SHP77 treated with DMSO at 0.1 percent for 48 hours (cell line): ENCODE measurements around the gene SERTM2.
"Not testable (repeated sequence)": the region's sequence is repeated elsewhere in the genome, so short reads cannot be mapped to it uniquely, and the experiment has no call there.

Experiments used
- DNase-seq: peaks from one replicate; lab custom pipeline; 2025; lab: John Stamatoyannopoulos, UW

SERTM2 gene

DNA sequence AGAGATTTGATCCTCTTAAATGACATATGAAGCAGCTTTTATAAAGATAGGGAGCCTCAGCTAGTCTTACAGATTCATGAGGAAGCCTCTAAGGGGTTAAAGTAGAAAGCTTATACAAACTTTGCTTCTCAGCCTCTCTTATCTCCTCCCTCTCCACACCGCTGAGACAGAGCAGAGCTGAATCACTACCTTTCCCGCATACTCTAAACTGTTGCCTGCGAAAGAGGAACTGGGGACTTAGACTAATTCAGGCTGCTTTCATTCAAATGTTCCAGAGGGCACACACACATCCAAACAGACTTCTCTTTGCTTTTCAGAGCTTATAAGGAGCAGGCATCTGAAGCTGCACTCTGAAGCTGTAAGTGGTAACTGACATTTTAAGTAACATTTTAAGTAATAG lies at the start of gene SERTM2:
SERTM2 (plus strand) TSS at position 169 of the 400 bp plus-strand sequence. CDS start 7,213 bp downstream, outside the sequence.
- no peak for DNase-seq

DNA sequence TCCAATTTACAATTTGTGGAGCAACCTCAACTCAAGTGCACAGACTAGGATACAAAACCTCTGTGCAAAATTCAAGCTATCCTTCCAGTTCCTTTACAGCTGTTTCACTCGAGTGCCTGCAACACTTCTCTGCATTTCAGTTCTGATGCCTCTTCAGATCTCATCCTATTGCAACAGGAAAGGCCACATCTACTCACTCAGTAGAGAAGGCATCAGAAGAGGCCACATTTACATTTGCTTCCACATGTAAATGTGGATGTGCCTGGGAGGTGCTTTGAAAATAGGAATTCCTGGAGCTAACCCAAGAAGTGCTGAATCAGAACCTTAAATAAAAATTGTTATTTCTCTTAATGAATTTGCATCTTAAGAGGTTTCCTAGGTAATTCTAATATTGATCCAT lies 45.8 kb upstream of the SERTM2 start:
- no peak for DNase-seq

DNA sequence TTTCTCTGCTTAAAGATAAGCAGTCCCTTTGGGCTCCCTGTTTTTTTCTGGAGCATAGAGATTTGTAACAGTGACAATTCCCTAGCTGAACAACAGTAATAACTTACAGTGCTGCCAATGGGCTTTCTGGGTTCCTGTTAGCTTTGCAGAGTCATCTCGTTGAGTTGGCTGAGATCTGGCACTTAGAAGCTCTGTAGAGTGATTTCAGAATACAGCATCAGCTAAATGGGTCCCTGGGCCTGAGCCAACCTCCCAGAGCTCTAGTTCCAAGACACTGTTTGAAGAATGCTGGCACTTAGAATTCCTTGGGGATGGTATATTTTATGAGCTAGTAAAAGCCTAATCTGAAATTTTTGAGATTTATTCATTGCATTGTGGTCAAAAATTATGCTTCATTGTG lies 43.5 kb upstream of the SERTM2 start:
- DNase-seq: no peak

DNA sequence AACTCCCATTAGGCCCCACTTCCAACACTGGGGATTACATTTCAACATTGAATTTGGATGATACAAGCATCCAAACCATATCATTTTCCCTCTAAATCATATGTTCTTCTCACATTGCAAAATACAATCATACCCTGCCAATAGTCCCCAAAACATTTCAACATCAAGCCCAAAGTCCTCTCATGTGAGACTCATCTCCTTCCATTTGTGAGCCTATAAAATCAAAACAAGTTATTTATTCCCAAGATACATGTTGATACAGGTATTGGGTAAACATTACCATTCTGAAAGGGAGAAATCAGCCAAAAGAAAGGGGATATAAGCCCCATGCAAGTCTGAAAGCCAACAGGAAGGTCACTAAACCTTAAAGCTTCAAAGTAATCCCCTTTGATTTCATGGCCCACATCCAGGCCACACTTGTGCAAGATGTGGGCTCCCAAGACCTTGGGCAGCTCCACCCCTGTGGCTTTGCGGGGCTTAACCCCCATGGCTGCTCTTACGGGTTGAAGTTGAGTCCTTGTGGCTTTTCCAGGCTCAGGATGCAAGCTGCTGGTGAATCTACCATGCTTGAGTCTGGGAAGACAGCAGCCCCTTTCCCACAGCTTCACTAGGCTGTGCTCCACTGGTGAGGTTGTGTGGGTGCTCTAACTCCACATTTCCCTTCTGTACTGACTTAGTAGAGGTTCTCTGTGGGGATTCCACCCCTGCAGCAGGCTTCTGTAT lies 40.6 kb upstream of the SERTM2 start:
- no peak for DNase-seq

DNA sequence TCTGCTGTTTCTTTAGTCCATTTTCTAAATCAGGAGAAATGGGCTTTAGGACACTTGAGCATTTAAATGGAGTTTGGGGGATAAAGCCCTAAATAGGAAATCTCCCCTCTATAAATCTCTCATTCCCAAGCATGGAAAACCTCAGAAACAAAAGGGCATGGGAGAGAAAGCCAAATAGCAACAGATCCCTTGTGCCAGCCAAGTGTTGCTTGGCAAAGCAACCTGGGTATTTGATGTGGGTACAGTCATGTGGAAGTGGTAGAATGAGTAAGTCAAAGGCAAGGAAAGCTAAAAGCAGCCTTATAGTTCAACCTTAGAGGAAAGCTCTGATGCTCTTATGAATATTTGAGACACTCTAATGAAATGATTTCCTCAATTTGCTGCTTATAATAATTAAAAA lies 29.5 kb upstream of the SERTM2 start:
- DNase-seq: no peak

DNA sequence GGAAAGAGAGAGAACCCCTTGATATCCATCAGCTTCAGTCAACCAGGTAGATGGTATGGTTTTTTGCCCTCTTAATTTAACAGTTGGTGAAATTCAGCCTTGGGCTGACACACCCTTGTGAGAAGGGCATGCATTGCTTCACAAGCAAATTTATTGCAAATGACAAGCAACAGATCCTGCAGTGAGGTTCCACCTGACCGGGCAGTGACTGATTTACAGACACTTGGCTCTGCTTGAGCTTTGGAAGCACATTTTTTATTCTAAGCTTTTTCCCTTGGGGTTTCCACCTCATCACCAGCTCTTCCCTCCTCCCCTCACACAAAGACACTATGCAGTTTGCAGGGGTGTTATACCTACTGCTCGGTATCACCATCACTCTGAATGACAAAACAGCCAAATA lies 28.3 kb upstream of the SERTM2 start:
- no peak for DNase-seq

GRCh38 chrX:111483881-111484280 lies 27.6 kb upstream of the SERTM2 start:
- DNase-seq: no peak

GRCh38 chrX:111490688-111491087 lies 20.8 kb upstream of the SERTM2 start:
- DNase-seq: no peak

- no peak for DNase-seq
Measured at GRCh38 chrX:111492085-111492484, 19.4 kb upstream of the SERTM2 start.

DNA sequence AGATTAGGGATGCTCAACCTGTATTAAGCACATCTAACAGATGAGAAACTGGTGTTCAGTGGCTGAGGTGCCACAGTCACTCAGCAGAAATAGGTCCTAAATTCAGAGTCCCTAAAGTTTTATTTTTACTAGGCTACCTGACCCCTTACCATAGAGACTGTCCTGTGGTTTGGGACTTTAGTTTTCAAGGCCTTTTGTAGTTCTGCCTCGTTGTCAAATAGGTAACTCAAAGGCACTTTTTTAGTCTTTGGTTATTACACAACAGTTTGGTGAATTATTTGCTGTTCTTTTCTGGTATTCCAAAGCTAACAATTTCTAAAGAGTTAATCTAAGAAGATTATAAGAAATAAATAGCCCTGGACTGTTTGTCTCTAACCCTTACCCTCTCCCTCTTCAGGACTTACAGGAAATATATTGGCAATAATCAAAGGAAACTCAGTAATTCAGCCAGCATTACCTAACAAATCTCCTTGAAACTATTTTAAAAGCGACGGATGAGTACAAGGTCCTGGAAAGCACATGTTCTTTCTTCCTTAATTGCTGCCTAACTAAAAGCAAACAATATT lies 12.8 kb upstream of the SERTM2 start:
- DNase-seq: no peak

DNA sequence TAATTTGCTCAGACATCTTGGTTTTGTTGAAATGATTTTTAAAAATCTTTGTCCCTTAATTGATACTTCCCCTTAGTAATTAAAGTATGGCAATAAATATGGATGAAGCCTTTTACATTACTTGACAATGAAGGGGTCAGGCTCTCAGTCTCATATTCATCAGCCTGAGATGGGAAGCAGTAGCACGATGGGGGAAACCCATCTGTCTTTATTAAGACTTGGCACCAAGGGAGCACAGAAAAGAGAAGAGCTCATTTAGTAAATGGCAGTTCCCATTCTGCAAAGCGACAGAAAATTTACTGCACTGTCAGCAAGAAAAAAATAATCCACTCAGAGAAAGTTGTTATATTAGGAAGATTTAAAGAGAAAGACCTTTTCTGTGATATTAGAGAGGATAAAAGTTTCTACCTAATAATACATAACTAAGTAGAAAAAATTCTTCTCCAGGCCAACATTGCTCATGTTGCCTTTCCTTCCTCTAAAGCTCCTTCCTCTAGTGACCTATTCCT lies 7.9 kb upstream of the SERTM2 start:
- no peak for DNase-seq

DNA sequence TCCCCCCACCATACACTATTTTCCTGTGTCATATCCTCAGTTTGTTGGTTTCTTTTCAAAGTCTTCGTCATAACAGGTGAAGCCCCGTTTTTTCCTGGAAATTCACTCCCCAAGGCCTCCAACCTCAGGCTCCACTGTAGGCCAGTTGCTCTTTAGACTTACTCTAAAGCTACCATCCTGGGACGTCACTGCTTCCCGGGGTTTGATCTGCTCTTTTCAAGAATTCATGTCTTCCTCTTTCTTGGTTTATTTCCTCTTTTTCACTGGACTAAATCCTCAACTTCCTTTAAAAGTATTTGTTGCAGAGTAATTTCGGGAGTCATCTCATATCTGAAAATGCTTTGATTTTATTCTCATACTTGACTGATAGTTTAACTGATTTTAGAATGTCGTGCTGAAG lies 6.5 kb upstream of the SERTM2 start:
- no peak for DNase-seq

- DNase-seq: no peak
Measured at GRCh38 chrX:111505783-111506182, 5.7 kb upstream of the SERTM2 start.

- no peak for DNase-seq
Measured at GRCh38 chrX:111506826-111507225, 4.6 kb upstream of the SERTM2 start.

DNA sequence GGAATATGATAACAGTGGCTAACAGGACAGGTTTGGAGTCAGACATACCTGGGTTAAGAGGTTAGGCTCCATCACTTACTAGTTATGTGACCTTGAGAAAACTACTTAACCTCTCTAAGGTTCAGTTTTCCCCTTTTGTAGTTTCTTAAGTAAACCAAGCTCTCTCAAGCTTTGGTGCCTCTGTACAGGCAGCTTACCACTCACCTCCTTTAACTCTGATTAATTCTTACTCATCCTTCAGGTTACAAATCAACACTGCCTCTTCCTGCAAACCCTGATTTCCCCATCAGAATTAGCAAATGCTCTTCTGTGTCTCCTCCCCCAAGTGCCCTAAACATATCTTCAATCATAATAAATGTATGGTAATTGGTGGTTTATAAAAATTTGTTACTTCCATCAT lies 3.5 kb upstream of the SERTM2 start:
- DNase-seq: no peak

GRCh38 chrX:111515298-111515697 lies 3.9 kb downstream of the SERTM2 start:
- no peak for DNase-seq

DNA sequence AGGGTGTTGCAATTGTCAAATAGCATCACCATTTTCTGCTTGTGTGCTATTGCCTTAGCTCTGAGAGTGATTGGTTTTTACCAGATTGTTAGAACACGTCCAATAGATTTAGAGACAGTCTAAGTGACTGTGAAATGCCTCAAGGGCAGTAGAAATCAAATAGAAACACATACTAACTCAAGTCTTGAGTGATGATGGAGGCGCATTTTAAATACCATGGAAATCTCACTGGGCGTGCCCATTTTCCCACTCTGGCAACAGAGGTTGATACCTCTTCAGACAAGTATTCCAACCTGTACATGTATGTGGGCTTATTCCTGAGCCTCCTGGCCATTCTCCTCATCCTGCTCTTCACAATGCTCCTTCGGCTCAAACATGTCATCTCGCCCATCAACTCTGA lies 7.2 kb downstream of the SERTM2 start:
- DNase-seq: no peak

DNA sequence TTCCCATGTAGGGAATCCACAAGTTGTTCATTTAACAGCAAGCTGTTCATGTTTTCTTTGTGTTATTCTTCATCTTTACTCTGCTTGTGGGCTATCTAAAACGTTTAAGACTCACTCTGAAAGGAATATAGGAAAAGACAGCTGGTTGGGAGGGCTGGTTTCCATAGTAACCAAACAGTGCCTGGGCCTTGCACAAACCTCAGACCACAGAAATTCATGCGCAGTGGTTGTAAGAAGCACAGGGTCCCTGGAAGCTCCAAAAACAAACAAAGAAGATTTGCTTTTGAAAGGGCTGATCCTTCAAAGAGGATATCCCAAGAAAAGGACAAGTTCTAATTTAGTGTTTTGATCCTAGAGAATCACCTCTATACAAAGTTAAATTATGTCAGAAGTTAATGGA lies 7.8 kb downstream of the SERTM2 start:
- DNase-seq: no peak

DNA sequence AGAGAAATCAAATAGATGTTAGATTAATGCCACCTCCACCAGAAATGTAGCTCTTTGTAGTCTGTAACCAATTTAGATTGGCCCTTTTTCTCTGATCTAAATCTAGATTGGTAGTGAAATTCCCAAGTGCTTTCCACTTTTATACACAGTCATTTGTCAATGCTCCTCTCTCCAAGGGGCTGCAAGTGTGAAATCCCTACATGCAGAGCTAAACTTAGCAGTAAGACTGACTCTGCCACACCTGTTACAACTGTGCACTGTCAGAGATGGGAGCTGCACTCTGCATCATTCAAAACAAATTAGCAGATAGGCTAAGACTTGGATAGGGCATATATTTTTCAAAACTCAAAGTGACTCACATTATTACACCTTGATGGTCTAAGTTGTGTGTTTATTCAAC lies 9.1 kb downstream of the SERTM2 start:
- no peak for DNase-seq

- DNase-seq: no peak
Measured at GRCh38 chrX:111521169-111521568, 9.7 kb downstream of the SERTM2 start.

DNA sequence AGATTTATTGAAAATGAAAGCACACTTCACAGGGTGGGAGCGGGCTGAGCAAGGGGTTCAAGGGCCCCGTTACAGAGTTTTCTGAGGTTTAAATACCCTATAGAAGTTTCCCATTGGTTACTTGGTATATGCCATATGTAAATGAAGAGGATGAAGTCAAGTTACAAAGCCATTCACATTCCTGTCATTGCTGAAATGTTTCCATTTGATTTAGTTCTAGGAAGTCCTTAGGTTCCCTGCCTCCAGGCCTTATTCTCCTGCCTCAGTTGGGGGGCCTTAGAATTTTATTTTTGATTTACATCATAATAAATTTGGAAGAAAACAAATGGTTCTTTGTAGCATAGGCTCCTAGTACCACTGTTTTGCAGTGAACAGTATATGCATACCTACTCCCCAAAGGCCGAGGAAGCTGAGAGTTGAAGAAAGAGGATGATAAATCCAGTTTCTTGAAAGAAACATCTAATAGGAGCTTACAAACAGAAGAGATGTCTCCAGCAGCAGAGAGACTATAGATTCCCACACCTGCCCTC lies 31.8 kb downstream of the SERTM2 start:
- no peak for DNase-seq

GRCh38 chrX:111549235-111549634 lies 37.8 kb downstream of the SERTM2 start:
- DNase-seq: not testable (repeated sequence)

DNA sequence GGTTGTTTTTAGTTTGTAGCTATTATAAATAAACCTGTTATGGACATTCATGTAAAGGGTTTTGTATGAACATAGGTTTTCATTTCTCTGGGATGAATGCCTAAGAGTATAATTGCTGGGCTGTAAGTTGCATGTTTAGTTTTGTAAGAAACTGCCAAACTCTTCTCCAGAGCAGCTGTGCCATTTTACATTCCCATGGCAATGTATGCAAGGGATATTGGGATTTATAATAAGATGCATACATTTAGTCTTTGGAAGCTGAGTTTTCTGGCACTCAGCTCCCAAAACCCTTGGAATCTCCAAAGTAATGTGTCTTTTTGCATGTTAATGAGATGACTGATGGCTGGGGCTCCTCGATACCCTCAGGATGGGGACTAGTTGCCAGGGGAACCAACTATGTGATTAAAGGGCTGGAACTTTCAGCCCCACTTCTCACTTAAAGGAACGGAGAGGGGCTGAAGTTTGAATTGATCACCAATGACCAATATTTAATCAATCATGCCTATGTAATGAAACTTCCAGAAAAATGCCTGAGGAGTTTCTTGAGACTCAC lies 44.0 kb downstream of the SERTM2 start:
- DNase-seq: no peak
